GM23248 (cell line): Measurements from ENCODE around the gene ANKRD29. TPM values are rescaled to one million over a fixed set of nuclear protein-coding genes. Genes with fewer than 3 reads are reported as not detected.

ENCODE experiments used
- DNase-seq: peaks from one replicate; pipeline ENCODE4 v3.0.0-alpha.2; 2015
- H2AFZ ChIP-seq: fragments of 200-600 bp; sonication (generic); 2 replicates; pipeline ENCODE4 v1.6.1; 2016; ENCODE audit warnings: antibody characterized with exemption
- H3F3A ChIP-seq: fragments of 200-600 bp; sonication (generic); 2 replicates; pipeline ENCODE4 v1.6.1; 2016; ENCODE audit warnings: mild to moderate bottlenecking, antibody characterized with exemption, mixed run types; ENCODE audit not compliant: insufficient read depth
- H3K27ac ChIP-seq: fragments of 200-600 bp; sonication (generic); 2 replicates; pipeline ENCODE4 v1.5.1; 2016; ENCODE audit warnings: mild to moderate bottlenecking
- H3K27me3 ChIP-seq: fragments of 200-600 bp; sonication (generic); replicated peaks from 2 replicates; pipeline ENCODE4 v1.6.1; 2016; ENCODE audit warnings: mild to moderate bottlenecking; ENCODE audit not compliant: insufficient read depth
- H3K36me3 ChIP-seq: fragments of 200-600 bp; sonication (generic); 2 replicates; pipeline ENCODE4 v1.6.1; 2016; ENCODE audit warnings: low read depth, mild to moderate bottlenecking
- H3K4me1 ChIP-seq: fragments of 200-600 bp; sonication (generic); 2 replicates; pipeline ENCODE4 v1.6.1; 2016; ENCODE audit warnings: mild to moderate bottlenecking; ENCODE audit not compliant: insufficient read depth
- H3K4me2 ChIP-seq: fragments of 200-600 bp; sonication (generic); one replicate; pipeline ENCODE4 v1.6.1; 2016; ENCODE audit warnings: mild to moderate bottlenecking; ENCODE audit not compliant: unreplicated experiment
- H3K4me3 ChIP-seq: fragments of 200-600 bp; sonication (generic); 2 replicates; pipeline ENCODE4 v1.5.1; 2016; ENCODE audit warnings: mild to moderate bottlenecking
- H3K79me2 ChIP-seq: fragments of 200-600 bp; sonication (generic); 2 replicates; pipeline ENCODE4 v1.6.1; 2016; ENCODE audit warnings: mild to moderate bottlenecking; ENCODE audit not compliant: insufficient read depth
- H3K9ac ChIP-seq: fragments of 200-600 bp; sonication (generic); 2 replicates; pipeline ENCODE4 v1.6.1; 2016; ENCODE audit warnings: mild to moderate bottlenecking
- H3K9me2 ChIP-seq: fragments of 200-600 bp; sonication (generic); 2 replicates; pipeline ENCODE4 v1.6.1; 2016; ENCODE audit warnings: mixed run types, mild to moderate bottlenecking, moderate library complexity; ENCODE audit not compliant: insufficient read depth
- H3K9me3 ChIP-seq: fragments of 200-600 bp; sonication (generic); one replicate; pipeline ENCODE4 v1.6.1; 2017; ENCODE audit warnings: low read depth
- H4K20me1 ChIP-seq: fragments of 200-600 bp; sonication (generic); 2 replicates; pipeline ENCODE4 v1.6.0; 2016; ENCODE audit not compliant: insufficient read depth
- EZH2 ChIP-seq: fragments of 200-600 bp; sonication (generic); IDR thresholded peaks from 2 replicates; pipeline ENCODE4 v1.6.1; 2018; ENCODE audit warnings: antibody characterized with exemption, mild to moderate bottlenecking; ENCODE audit not compliant: insufficient read depth, poor library complexity, severe bottlenecking
- EZH2phosphoT487 ChIP-seq: fragments of 200-600 bp; sonication (generic); IDR thresholded peaks from 2 replicates; pipeline ENCODE4 v1.6.1; 2018; ENCODE audit warnings: antibody characterized with exemption, moderate library complexity, mild to moderate bottlenecking, low read depth; ENCODE audit not compliant: insufficient read depth
- WGBS, 2 experiments: methylation state at CpG; one replicate each; pipeline ENCODE4 v1.1.6; 2015 to 2017; ENCODE audit warnings: low lambda C conversion rate in 2 of 2, low coverage in 1 of 2; ENCODE audit errors: missing lambda C conversion rate in 2 of 2; 5-methylcytosine and 5-hydroxymethylcytosine counted together
- in situ Hi-C: fragments of 300-500 bp; cut with MboI; formaldehyde crosslinking; loops from 2 replicates; pipeline ENCODE4 v1.15.0; 2020
- polyA plus RNA-seq: library from polyadenylated mRNA; unstranded; fragments of >200 nt; fragmentation: Nextera tagmentation; extraction: Ambion mirVana; gene quantifications from 2 replicates; pipeline ENCODE4 v1.2.1, GENCODE V29; 2016
- total RNA-seq: library from RNA; depleted of rRNA; stranded (reverse); fragments of >200 nt; shearing (Covaris generic); gene quantifications from 2 replicates; pipeline ENCODE4 v1.2.3, GENCODE V29; 2014

The ANKRD29 gene
- total and polyA plus RNA-seq, 2 experiments from 2014 or later: 8.0 to 9.2 TPM

DNA sequence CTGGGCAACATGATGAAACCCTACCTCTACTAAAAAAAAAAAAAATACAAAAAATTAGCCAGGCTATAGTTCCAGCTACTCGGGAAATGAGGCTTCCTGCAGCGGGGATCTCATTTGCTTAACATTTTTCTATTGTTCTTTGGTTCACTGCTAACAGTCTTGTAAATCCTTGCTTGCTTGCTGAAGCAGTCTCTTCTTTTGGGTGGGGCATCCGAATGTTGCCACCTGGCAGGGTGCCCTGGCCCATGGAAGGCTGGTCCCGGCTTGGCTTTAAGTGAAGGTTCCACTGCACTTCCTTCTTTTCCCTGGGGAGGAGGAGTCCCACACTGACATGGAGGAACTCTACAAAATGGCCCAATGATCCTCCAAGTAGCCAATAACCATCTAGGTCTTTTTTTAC, 6.0 kb upstream of the ANKRD29 start:
- H3K4me1 ChIP-seq: no peaks in the 10 kb centered on the region
- peak; percentile 20 for DNase-seq
- H3K9ac ChIP-seq: no peak overlapping the region
- 0 to 5% methylated on average over 4 of the region's 4 CpGs for WGBS, 2 experiments
- no peaks in the 10 kb centered on the region for H4K20me1 ChIP-seq
- no peak overlapping the region for H3K4me3 ChIP-seq
- H3K9me3 ChIP-seq: no peaks in the 10 kb centered on the region
- H3F3A ChIP-seq: no peaks in the 10 kb centered on the region
- no peaks in the 10 kb centered on the region for H3K36me3 ChIP-seq
- in situ Hi-C loops: no loop called here
- H3K9me2 ChIP-seq: no peaks in the 10 kb centered on the region
- H3K27ac ChIP-seq: no peak overlapping the region
- no peak overlapping the region for H2AFZ ChIP-seq
- no peak overlapping the region for H3K4me2 ChIP-seq
- H3K27me3 ChIP-seq: peaks cover 7% of the 10 kb centered on the region; the same call in 1 of the 2 replicates
- TF ChIP-seq EZH2phosphoT487 (no peak), EZH2 (no peak)
- no peaks in the 10 kb centered on the region for H3K79me2 ChIP-seq

- Histone ChIP-seq H2AFZ (no peak overlapping the region), H3K4me3 (no peak overlapping the region), H3K4me2 (no peak overlapping the region), H3K36me3 (no peaks in the 10 kb centered on the region), H4K20me1 (no peaks in the 10 kb centered on the region), H3K4me1 (no peaks in the 10 kb centered on the region), H3K79me2 (no peaks in the 10 kb centered on the region), H3K27ac (no peak overlapping the region), H3K9ac (no peak overlapping the region), H3K9me2 (no peaks in the 10 kb centered on the region), H3F3A (no peaks in the 10 kb centered on the region), H3K9me3 (no peaks in the 10 kb centered on the region), H3K27me3 (peaks cover 7% of the 10 kb centered on the region; the same call in 1 of the 2 replicates)
- WGBS, 2 experiments: 70 to 74% methylated on average over 1 of the region's 1 CpG
- in situ Hi-C loops: no loop called here
- DNase-seq: no peak
- TF ChIP-seq EZH2phosphoT487 (no peak), EZH2 (no peak)
Observed at GRCh38 chr18:23667114-23667513, 4.4 kb upstream of the ANKRD29 start.

DNA sequence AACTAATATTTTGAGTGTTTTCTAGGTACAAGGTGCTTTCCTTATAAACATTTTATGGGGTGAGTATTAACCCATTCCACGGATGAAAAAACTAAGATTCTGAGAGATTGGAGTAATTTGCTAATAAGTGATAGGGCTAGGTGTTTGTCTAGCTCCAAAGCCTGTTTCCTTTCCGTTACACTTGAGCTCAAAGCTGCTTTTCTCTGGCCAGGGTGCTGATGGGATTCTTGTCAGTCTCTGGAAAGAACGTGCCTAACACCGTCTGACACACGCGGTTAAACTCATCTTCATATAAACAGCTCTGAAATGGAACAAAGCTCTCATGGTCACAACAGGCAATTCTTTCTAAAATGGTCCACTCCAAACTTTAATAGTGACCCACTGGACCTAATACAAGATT, 2.0 kb upstream of the ANKRD29 start:
- no peak overlapping the region for H3K4me3 ChIP-seq
- no peaks in the 10 kb centered on the region for H3K9me3 ChIP-seq
- TF ChIP-seq EZH2phosphoT487 (no peak), EZH2 (no peak)
- WGBS, 2 experiments: 86% methylated on average over 6 of the region's 6 CpGs
- H3K4me1 ChIP-seq: peaks cover 6% of the 10 kb centered on the region
- in situ Hi-C loops: no loop called here
- no peak overlapping the region for H3K27ac ChIP-seq
- DNase-seq: no peak
- no peaks in the 10 kb centered on the region for H3K27me3 ChIP-seq
- no peak overlapping the region for H3K9ac ChIP-seq
- no peak overlapping the region for H2AFZ ChIP-seq
- H3K4me2 ChIP-seq: no peak overlapping the region
- H3F3A ChIP-seq: no peaks in the 10 kb centered on the region
- no peaks in the 10 kb centered on the region for H3K36me3 ChIP-seq
- no peaks in the 10 kb centered on the region for H3K79me2 ChIP-seq
- H4K20me1 ChIP-seq: no peaks in the 10 kb centered on the region
- no peaks in the 10 kb centered on the region for H3K9me2 ChIP-seq

DNA sequence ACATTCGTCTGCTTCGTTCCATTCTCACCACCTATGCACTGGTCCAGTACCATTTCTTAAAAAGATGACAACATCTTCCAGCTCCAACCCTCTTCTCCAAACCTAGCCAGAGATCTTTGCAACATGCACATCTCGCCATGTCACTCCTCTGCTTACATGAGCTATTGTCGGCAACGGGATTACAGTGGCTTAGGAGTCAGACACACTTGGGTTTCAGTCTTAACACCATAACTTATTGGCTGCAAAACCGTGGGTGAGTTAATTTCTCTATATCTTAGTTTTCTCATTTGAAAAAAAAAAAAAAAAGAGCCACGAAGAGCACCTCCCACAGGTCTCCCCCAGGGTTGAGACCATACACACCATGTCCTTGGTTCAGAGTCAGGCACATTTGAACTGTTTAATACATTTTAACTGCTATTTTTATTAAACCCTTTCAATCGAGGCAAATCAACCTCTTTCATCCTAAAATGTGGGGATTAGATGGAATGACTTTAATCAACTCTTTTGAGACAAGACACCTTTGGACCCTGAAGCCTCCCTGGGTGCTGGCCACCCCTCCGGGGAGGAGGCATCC, 889 bp downstream of the ANKRD29 start:
- no peaks in the 10 kb centered on the region for H3K27me3 ChIP-seq
- H3K4me3 ChIP-seq: peak overlapping the region; percentile 76
- H3K27ac ChIP-seq: no peak overlapping the region
- no peaks in the 10 kb centered on the region for H3K79me2 ChIP-seq
- TF ChIP-seq EZH2phosphoT487 (no peak), EZH2 (no peak)
- H3K9ac ChIP-seq: peak overlapping the region; percentile 67
- no peak for DNase-seq
- no peaks in the 10 kb centered on the region for H3K9me2 ChIP-seq
- H3K9me3 ChIP-seq: no peaks in the 10 kb centered on the region
- H3K4me2 ChIP-seq: peak overlapping the region; percentile 79
- in situ Hi-C loops: no loop called here
- H3F3A ChIP-seq: no peaks in the 10 kb centered on the region
- H3K36me3 ChIP-seq: no peaks in the 10 kb centered on the region
- 68 to 70% methylated on average over 9 of the region's 9 CpGs for WGBS, 2 experiments
- H2AFZ ChIP-seq: peak overlapping the region; percentile 65
- H3K4me1 ChIP-seq: peaks cover 18% of the 10 kb centered on the region
- H4K20me1 ChIP-seq: no peaks in the 10 kb centered on the region
